Stimulated activated CD8-positive, alpha-beta memory T cell treated with anti-CD3 and anti-CD28 coated beads, Interleukin-4, amount 100 ng/mL, for 48 hours (primary cell): ENCODE measurements around the gene DHRS7C.

Source experiments
- DNase-seq: peaks from one replicate; pipeline ENCODE4 v3.0.0-alpha.2; 2020

Gene DHRS7C

GRCh38 chr17:9755083-9755482 lies 36.3 kb downstream of the DHRS7C start:
- no peak for DNase-seq

DNA sequence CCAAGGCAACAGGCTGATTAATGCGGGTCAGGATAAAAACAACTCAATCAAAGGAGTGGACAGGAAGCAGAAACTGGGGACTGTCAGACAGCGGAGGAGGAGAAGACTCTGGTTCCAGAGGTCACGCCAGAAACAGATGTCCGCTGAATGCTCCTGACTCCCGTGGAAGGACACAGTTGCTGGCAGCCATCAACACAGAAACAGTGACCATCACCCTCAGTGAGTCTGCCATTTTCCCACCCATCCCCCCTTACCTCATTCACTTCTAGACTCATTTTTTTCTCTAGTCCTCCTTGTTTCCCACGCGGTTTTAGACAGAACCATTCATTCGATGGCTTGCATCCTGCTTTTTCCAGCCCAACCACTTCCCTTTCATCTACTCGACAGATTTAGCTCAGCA lies 40.9 kb downstream of the DHRS7C start:
- no peak for DNase-seq

GRCh38 chr17:9729735-9730420 lies 61.5 kb downstream of the DHRS7C start:
- no peak for DNase-seq

DNA sequence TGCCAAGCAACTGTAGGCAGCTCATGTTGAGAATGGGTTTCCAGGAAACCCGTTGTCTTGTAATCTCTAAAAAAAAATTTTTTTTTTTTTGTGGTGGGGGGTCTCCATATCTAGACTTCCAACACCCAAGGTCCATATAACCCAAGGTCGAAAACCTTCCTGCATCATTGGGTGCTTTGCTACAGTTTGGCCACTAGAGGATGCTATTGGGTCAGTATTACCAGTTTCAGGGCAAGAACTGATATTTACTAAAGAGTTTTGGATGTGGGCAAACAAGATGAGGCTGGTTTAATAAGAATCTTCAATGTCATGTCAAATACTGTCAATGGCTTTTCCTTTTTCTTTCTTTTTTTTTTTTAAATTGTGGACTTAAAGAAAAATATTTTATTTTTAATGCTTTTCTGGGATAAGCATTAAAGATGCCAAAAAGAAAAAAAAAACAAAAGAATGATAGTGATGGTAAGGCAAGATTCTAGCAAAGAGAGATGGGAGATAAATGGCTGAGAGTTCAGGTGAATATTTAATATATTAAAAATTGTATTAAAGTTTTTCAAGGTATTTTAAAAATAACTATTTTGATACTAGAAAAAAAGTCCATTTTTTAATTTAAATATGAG lies 62.2 kb downstream of the DHRS7C start:
- DNase-seq, result no peak

DNA sequence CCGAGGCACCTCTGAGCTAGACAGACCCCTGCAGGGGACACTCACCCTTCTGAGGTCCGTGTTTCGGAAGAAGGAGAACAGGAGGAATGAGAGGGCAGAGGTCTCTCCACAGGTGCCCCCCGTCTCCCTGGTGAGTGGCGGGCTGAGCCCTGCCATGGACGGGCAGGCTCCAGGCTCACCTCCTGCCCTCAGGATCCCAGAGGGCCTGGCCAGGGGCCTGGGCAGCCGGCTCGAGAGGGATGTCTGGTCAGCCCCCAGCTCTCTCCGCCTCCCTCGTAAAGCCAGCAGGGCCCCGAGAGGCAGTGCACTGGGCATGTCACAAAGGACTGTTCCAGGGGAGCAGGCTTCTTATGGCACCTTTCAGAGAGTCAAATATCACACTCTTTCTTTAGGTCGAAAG lies 62.8 kb downstream of the DHRS7C start:
- no peak for DNase-seq

DNA sequence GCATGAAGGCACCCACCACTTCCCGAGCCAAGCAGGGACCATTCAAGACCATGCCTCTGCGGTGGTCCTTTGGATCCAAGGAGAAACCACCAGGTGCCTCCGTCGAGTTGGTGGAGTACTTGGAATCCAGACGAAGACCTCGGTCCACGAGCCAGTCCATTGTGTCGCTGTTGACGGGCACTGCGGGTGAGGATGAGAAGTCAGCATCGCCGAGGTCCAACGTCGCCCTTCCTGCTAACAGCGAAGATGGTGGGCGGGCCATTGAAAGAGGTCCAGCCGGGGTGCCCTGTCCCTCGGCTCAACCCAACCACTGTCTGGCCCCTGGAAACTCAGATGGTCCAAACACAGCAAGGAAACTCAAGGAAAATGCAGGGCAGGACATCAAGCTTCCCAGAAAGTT lies 63.4 kb downstream of the DHRS7C start:
- no peak for DNase-seq

GRCh38 chr17:9726291-9726690 lies 65.1 kb downstream of the DHRS7C start:
- no peak for DNase-seq

GRCh38 chr17:9725575-9725974 lies 65.8 kb downstream of the DHRS7C start:
- DNase-seq, result no peak
